Esophagus muscularis mucosa (tissue), 4 donors: ENCODE measurements around the gene EEF1A1.

Source experiments
- CTCF ChIP-seq, 3 experiments: fragments of 200-600 bp in 2 of 3; fragments of 450-650 bp in 1 of 3; sonication (generic) in 2 of 3; IDR thresholded peaks; one replicate each; pipeline ENCODE4 v1.5.1; 2017 to 2019; ENCODE audit warnings: antibody characterized with exemption in 3 of 3, mild to moderate bottlenecking in 2 of 3, moderate library complexity in 1 of 3
- EP300 ChIP-seq: sonication (generic); formaldehyde crosslinking; IDR thresholded peaks from one replicate; pipeline ENCODE4 v1.6.1; 2017; ENCODE audit warnings: antibody characterized with exemption
- POLR2A ChIP-seq: fragments of 450-650 bp; IDR thresholded peaks from one replicate; pipeline ENCODE4 v1.6.1; 2017; ENCODE audit warnings: antibody characterized with exemption, moderate library complexity, mild to moderate bottlenecking, low read depth
- POLR2AphosphoS5 ChIP-seq, 2 donors: sonication (generic); formaldehyde crosslinking; IDR thresholded peaks; one replicate each; pipeline ENCODE4 v1.6.1; 2017; ENCODE audit warnings: antibody characterized with exemption in 2 of 2

- TF ChIP-seq POLR2A (peak; percentile 100), CTCF (IDR thresholded peaks at IDR 0.05) (peak in 1 of 3 experiments; percentile 16), EP300 (peak; percentile 80), POLR2AphosphoS5 (IDR thresholded peaks at IDR 0.05) (peak; percentile 99 to 100)
These were observed at the start of gene EEF1A1 for GRCh38 chr6:73520688-73521350.
